ENCODE results near the gene F11R. TPM values are rescaled to one million over a fixed set of nuclear protein-coding genes. Genes with fewer than 3 reads are reported as not detected.

Gene F11R
- 8.5 and 10.0 TPM in 2 replicates for total RNA-seq

GRCh38 chr1:161020509-161021164, at the start of gene F11R:
TSS of gene F11R (minus strand) at chr1:161021152. CDS start at chr1:161021073, 79 bp downstream.

DNA sequence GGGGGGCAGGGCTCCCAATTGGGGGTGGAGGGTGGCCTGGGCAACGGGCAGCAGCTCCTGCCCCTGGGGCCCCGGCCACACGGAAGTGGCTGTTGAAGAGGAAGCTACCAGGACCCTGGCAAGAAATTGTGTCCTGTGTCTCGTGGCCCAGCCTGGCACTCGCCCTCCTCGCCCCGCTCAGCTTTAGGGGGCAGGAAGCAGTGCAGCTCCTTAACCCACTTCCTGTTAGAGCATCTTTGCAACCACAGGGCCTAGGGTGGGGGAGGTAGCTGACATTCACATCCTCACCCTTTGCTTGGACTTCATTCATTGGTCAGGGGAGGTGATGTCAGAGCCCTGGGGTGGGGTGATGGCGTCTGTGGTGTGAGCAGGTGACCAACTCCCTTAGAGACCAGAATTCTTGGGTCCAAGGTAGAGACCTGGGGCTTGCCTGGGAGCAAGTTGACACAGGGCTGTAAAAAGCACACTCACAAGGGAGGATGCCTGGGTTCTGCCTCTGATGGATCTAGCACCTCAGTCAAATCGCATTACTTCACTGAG, 48.8 kb upstream of the F11R start, which contains the start of gene ARHGAP30:
Gene ARHGAP30, minus strand, starts transcription at position 161 of the 540 bp plus-strand sequence. CDS start 267 bp downstream, outside the sequence.

GRCh38 chr1:161045736-161046604, 25.0 kb upstream of the F11R start, which contains the start of gene USF1:
TSS of gene USF1 (minus strand) at chr1:161045977. CDS start at chr1:161043275, 2,702 bp downstream.

DNA sequence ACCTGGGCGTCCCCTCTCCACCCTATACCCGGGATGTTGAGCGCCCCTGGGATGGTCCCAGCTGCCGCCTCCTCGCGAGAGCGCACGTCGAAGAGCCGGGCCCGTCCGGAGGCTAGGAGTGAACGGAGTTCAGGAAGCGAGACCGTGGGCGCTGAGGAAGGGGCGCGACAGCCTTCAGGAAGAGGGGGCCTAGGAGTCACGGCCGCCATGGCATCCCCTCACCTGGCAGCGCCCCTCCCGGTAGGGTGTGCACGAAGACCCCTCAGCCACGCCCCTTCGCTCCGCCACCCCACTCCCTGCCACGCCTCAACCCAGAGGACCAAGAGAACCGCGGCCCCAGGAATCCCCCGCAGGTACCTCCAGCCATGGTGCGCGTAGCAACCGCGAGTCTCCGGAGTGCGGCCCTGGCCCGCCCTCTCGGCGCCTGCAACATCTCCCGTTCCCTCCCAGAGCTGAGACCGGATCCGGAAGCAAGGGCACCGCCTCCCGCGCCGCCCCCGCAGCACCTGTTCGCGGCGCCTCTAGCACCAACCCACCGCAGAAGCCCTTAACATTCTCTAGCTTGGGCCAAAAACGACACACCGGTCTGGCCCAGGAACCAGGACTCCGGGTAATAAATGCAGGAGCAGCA, 17.7 kb upstream of the F11R start, which contains the start of gene TSTD1:
Gene TSTD1, minus strand, starts transcription at position 442 of the 631 bp plus-strand sequence. Its CDS starts 75 bp downstream, at position 367.

DNA sequence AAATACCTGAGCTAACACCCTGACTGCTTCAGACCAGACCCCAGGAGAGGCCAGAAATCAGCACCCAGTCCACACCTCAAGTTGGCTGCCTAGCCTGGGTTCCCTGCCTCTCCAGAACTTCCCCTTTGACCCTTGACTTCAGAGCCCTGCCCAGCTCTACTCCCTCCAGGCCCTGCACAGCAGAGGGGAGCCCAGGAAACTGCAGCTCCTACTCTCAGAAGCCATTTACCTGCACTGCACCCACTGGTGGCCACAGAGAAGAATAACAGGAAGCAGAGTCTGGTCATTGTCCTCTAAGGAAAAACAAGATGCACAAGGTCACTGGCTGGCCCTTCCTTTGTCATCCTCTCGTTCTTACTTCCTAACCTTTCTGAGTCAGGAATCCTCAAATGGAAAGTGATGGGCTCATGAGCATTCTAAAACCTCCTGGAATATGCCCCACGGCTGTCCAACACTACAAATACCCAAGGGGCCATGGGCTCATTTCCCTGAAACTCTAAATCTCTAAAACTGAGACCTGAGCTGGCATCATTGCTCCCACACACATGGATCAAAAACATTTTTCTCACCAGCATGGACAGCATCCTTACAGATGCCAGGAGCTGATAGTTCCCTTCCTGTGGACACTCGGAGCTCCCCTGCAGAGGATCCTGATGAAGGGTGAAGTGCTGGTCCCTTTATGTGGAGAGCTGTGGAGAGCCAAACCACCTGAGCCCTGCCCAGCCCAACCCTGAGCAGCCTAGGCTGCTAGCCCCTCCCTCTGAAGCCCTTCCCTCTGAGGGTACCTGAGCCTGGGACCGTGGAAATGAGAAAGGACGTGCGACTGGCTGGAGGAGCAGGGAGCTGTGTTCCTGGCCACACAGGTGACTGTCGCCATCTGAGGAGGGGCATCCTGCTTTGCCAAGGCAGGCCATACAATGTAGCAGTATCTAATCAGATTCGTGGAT, 66.5 kb downstream of the F11R start, which contains the start of gene ITLN2:
Gene ITLN2, minus strand, starts transcription at position 652 of the 947 bp plus-strand sequence. Its CDS starts 68 bp downstream, at position 584.

Other genes with a start within 250 kb of the F11R start
- gene LY9, start 225.0 kb downstream of the F11R start, total RNA-seq, result not detected in 2 replicates
- gene CD244, start 158.3 kb downstream of the F11R start, total RNA-seq, result 0.13 TPM in 1 of 2 replicates, not detected in the other
- 0.13 TPM in 1 of 2 replicates, not detected in the other for gene ITLN1, start 136.0 kb downstream of the F11R start, total RNA-seq
- gene ITLN2, start 66.3 kb downstream of the F11R start, total RNA-seq, result 0.52 and 0.69 TPM in 2 replicates
- gene TSTD1, start 17.8 kb upstream of the F11R start, total RNA-seq, result 7.6 and 10.1 TPM in 2 replicates
- gene USF1, start 24.8 kb upstream of the F11R start, total RNA-seq, result 46.3 and 47.7 TPM in 2 replicates
- not detected in 2 replicates for gene ARHGAP30, start 48.7 kb upstream of the F11R start, total RNA-seq
- 0.07 and 0.13 TPM in 2 replicates for gene NECTIN4, start 68.4 kb upstream of the F11R start, total RNA-seq
- 0.98 and 1.2 TPM in 2 replicates for gene KLHDC9, start 77.2 kb upstream of the F11R start, total RNA-seq
- gene PFDN2, start 96.9 kb upstream of the F11R start, total RNA-seq, result 20.5 and 23.6 TPM in 2 replicates
- 25.5 and 26.2 TPM in 2 replicates for gene NIT1, start 97.0 kb upstream of the F11R start, total RNA-seq
- 33.2 and 35.8 TPM in 2 replicates for gene DEDD, start 111.5 kb upstream of the F11R start, total RNA-seq
- 79.2 and 79.4 TPM in 2 replicates for gene UFC1, start 132.8 kb upstream of the F11R start, total RNA-seq
- gene USP21, start 138.3 kb upstream of the F11R start, total RNA-seq, result 12.3 and 13.6 TPM in 2 replicates
- gene PPOX, start 145.3 kb upstream of the F11R start, total RNA-seq, result 7.4 and 10.0 TPM in 2 replicates
- 32.5 and 45.2 TPM in 2 replicates for gene B4GALT3, start 156.4 kb upstream of the F11R start, total RNA-seq
- gene ADAMTS4, start 177.9 kb upstream of the F11R start, total RNA-seq, result 2.1 and 14.7 TPM in 2 replicates
- gene NDUFS2, start 181.2 kb upstream of the F11R start, total RNA-seq, result 154 and 159 TPM in 2 replicates
- not detected in 2 replicates for gene FCER1G, start 194.1 kb upstream of the F11R start, total RNA-seq
- not detected in 2 replicates for gene APOA2, start 202.5 kb upstream of the F11R start, total RNA-seq
- gene TOMM40L, start 204.9 kb upstream of the F11R start, total RNA-seq, result 9.9 and 10.5 TPM in 2 replicates
- not detected in 2 replicates for gene NR1I3, start 217.1 kb upstream of the F11R start, total RNA-seq
- gene PCP4L1, start 237.6 kb upstream of the F11R start, total RNA-seq, result 0.26 TPM in 1 of 2 replicates, not detected in the other

All from smooth muscle cell of the pulmonary artery (primary cell).